Stimulated activated CD4-positive, alpha-beta T cell treated with anti-CD3 and anti-CD28 coated beads, Interleukin-2, amount 100 ng/mL, for 24 hours (primary cell): ENCODE data around the gene PCDHA9.

Source experiments
- DNase-seq, 2 donors: peaks; one replicate each; pipeline ENCODE4 v3.0.0-alpha.2; 2020

The PCDHA9 gene

GRCh38 chr5:140881889-140882590, 33.9 kb downstream of the PCDHA9 start, which contains the start of gene PCDHA13:
PCDHA13 (plus strand) TSS chr5:140882124; CDS start chr5:140882269, 145 bp downstream.
- no peak for DNase-seq

- no peak for DNase-seq
Observed at GRCh38 chr5:140882591-140882899, 34.4 kb downstream of the PCDHA9 start.

GRCh38 chr5:140883373-140883772, 35.2 kb downstream of the PCDHA9 start:
- no peak for DNase-seq

GRCh38 chr5:140883927-140884697, 35.9 kb downstream of the PCDHA9 start:
- DNase-seq, result no peak
